DND-41 (cell line): ENCODE measurements around the gene SYCP2.
A peak's percentile ranks its signal among the peaks of the same experiment; 100 is the strongest.

Experiments
- ATAC-seq: fragments of 200-7000 bp; cut with Tn5 transposase; 3 replicates; pipeline ENCODE4 v1.9.1; 2021; ENCODE audit warnings: low read depth; ENCODE audit not compliant: insufficient read depth
- DNase-seq: peaks from one replicate; pipeline ENCODE4 v3.0.0-alpha.2; 2020
- H2AFZ ChIP-seq: 2 replicates; pipeline ENCODE4 v1.6.0; 2012; ENCODE audit warnings: low read depth, low read length
- H3K27ac ChIP-seq: 2 replicates; pipeline ENCODE4 v1.5.1; 2012; ENCODE audit warnings: low read length, inconsistent platforms
- H3K27me3 ChIP-seq: fragments of 200-600 bp; sonication (generic); 2 replicates; pipeline ENCODE4 v1.6.0; 2012; ENCODE audit warnings: low read length, mild to moderate bottlenecking, inconsistent platforms; ENCODE audit not compliant: insufficient read depth, poor library complexity
- H3K36me3 ChIP-seq: 2 replicates; pipeline ENCODE4 v1.5.1; 2012; ENCODE audit warnings: low read length, inconsistent platforms; ENCODE audit not compliant: insufficient read depth
- H3K4me1 ChIP-seq: 2 replicates; pipeline ENCODE4 v1.5.1; 2012; ENCODE audit warnings: mild to moderate bottlenecking, low read length; ENCODE audit not compliant: insufficient read depth
- H3K4me2 ChIP-seq: 2 replicates; pipeline ENCODE4 v1.6.0; 2012; ENCODE audit warnings: mild to moderate bottlenecking, moderate library complexity, low read length, inconsistent platforms; ENCODE audit not compliant: insufficient read depth
- H3K4me3 ChIP-seq, 2 experiments: fragments of 200-600 bp in 1 of 2; shearing (Covaris generic) in 1 of 2; 2 replicates each; pipeline ENCODE4 v1.5.1; 2012 to 2016; ENCODE audit warnings: inconsistent platforms in 2 of 2, low read length in 2 of 2, mild to moderate bottlenecking in 2 of 2, low read depth in 1 of 2, moderate library complexity in 1 of 2
- H3K79me2 ChIP-seq: 2 replicates; pipeline ENCODE4 v1.6.0; 2012; ENCODE audit warnings: low read length, inconsistent platforms; ENCODE audit not compliant: insufficient read depth
- H3K9ac ChIP-seq: 2 replicates; pipeline ENCODE4 v1.6.0; 2012; ENCODE audit warnings: low read depth, mild to moderate bottlenecking, inconsistent platforms, low read length, moderate library complexity
- H3K9me3 ChIP-seq: 2 replicates; pipeline ENCODE4 v1.5.1; 2012; ENCODE audit warnings: low read length, moderate library complexity, mild to moderate bottlenecking, inconsistent platforms; ENCODE audit not compliant: insufficient read depth, severe bottlenecking
- H4K20me1 ChIP-seq: 2 replicates; pipeline ENCODE4 v1.6.0; 2012; ENCODE audit warnings: low read length; ENCODE audit not compliant: insufficient read depth
- EZH2 ChIP-seq: IDR thresholded peaks from 3 replicates; pipeline ENCODE4 v1.6.1; 2012; ENCODE audit warnings: borderline replicate concordance, low read depth, mild to moderate bottlenecking, moderate library complexity, low read length, inconsistent platforms; ENCODE audit not compliant: severe bottlenecking
- TF ChIP-seq, protein P1 (sequence below): IDR thresholded peaks from 2 replicates; pipeline ENCODE4 v1.5.1; 2012; ENCODE audit warnings: borderline replicate concordance, low read length, moderate library complexity, mild to moderate bottlenecking; ENCODE audit not compliant: poor library complexity, severe bottlenecking; ENCODE audit errors: extremely low read depth

SYCP2 gene

DNA sequence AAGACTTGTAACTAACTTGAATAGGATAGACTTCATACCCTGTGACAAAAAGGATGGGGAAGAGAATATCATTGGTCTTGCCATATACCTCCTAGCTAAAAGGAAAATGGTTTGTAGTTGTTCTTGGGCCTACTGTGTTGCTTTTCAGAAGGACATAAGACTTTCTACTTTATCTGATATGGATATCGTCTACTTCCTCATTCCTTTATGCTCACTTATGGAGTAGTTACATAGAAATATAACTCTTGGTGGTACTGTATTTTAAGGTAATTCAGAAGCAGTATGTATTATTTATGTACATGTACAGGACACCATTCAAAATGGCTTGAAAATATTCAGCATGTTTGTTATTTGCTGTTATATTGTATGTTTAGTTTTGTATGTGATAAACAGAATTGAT, 14.8 kb upstream of the SYCP2 start:
- ATAC-seq (no peak), DNase-seq (no peak)
- Histone ChIP-seq H3K9me3 (no peaks in the 10 kb centered on the region), H3K36me3 (peaks cover 29% of the 10 kb centered on the region), H2AFZ (no peak overlapping the region), H3K4me2 (no peak overlapping the region), H3K27me3 (no peaks in the 10 kb centered on the region), H3K79me2 (no peaks in the 10 kb centered on the region), H4K20me1 (no peaks in the 10 kb centered on the region), H3K4me3 (no peak overlapping the region), H3K4me1 (peaks cover 19% of the 10 kb centered on the region), H3K27ac (0 out of 2 replicates have a peak overlapping the region, but pooled peaks have one; percentile 13), H3K9ac (no peak overlapping the region)
- no peak for TF ChIP-seq EZH2
- TF ChIP-seq, protein P1, sequence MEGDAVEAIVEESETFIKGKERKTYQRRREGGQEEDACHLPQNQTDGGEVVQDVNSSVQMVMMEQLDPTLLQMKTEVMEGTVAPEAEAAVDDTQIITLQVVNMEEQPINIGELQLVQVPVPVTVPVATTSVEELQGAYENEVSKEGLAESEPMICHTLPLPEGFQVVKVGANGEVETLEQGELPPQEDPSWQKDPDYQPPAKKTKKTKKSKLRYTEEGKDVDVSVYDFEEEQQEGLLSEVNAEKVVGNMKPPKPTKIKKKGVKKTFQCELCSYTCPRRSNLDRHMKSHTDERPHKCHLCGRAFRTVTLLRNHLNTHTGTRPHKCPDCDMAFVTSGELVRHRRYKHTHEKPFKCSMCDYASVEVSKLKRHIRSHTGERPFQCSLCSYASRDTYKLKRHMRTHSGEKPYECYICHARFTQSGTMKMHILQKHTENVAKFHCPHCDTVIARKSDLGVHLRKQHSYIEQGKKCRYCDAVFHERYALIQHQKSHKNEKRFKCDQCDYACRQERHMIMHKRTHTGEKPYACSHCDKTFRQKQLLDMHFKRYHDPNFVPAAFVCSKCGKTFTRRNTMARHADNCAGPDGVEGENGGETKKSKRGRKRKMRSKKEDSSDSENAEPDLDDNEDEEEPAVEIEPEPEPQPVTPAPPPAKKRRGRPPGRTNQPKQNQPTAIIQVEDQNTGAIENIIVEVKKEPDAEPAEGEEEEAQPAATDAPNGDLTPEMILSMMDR: no peak

DNA sequence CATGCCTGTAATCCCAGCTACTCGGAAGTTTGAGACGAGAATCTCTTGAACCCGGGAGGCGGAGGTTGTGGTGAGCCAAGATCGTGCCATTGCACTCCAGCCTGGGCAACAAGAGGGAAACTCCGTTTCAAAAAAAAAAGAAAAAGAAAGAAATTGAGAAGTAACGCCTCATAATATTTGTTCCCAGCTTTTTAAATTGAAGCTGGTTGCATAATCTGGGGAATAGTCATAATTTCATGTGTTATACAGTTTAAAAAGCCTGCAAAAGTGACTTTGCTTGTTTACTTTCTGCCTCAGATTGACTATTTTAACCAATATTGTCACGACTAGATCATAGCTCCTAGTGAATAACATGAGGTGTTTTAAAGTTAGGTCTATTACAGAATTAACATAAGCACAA, 13.9 kb upstream of the SYCP2 start:
- no peaks in the 10 kb centered on the region for H4K20me1 ChIP-seq
- H3K27ac ChIP-seq: no peak overlapping the region
- H3K9ac ChIP-seq: no peak overlapping the region
- H3K4me2 ChIP-seq: no peak overlapping the region
- no peak for ATAC-seq
- H2AFZ ChIP-seq: no peak overlapping the region
- H3K9me3 ChIP-seq: no peaks in the 10 kb centered on the region
- H3K4me3 ChIP-seq: no peak overlapping the region
- no peaks in the 10 kb centered on the region for H3K27me3 ChIP-seq
- H3K4me1 ChIP-seq: peaks cover 19% of the 10 kb centered on the region
- no peak for DNase-seq
- H3K36me3 ChIP-seq: peaks cover 36% of the 10 kb centered on the region
- no peaks in the 10 kb centered on the region for H3K79me2 ChIP-seq
- TF ChIP-seq, protein P1: no peak
- TF ChIP-seq EZH2: no peak

DNA sequence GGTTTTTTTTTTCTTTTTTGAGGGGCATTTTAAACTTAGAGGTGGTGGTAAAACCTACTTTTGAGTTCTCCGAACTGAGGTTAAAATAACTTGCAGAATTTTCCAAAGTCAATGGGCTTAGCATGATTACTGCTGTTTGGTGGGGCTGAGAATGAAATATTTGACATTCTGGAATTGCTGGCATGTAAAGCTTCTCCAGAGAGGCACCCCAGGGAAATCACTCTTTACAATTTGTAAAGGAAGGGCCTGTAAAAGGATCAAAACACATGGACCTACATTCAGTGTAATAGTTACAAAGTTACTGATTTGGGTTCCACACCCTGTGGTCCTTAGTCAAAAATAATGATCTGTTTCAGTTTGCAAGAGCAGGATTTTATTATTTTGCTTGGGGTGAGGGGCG, 12.3 kb upstream of the SYCP2 start:
- Histone ChIP-seq H3K4me1 (peaks cover 32% of the 10 kb centered on the region), H3K9ac (no peak overlapping the region), H3K27me3 (no peaks in the 10 kb centered on the region), H3K4me3 (no peak overlapping the region), H3K36me3 (peaks cover 40% of the 10 kb centered on the region), H3K4me2 (no peak overlapping the region), H4K20me1 (no peaks in the 10 kb centered on the region), H3K27ac (no peak overlapping the region), H3K79me2 (peaks cover 11% of the 10 kb centered on the region), H2AFZ (no peak overlapping the region), H3K9me3 (no peaks in the 10 kb centered on the region)
- ATAC-seq: no peak
- no peak for TF ChIP-seq EZH2
- TF ChIP-seq, protein P1: no peak
- DNase-seq: no peak

DNA sequence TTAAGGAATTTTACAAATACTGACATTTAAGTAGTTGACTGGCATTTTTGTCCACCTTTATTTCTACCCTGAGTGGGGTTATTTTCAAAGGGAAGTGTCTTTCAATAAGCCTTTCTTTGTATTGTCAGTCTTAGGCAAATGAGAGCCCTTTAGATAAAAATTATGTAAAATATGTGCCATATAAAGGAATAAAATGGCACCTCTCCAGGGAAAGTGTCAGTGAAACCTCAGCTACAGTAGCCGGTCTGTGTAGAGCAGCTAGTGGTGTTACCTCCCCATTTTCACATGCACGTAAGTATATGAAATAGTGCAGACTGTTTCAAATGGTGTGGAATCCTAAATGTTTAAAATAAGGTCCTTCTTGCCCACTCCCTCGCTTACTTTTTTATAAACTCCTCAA, 11.7 kb upstream of the SYCP2 start:
- ATAC-seq (no peak), DNase-seq (no peak)
- no peak overlapping the region for H3K27ac ChIP-seq
- H3K4me2 ChIP-seq: no peak overlapping the region
- no peaks in the 10 kb centered on the region for H3K9me3 ChIP-seq
- no peaks in the 10 kb centered on the region for H4K20me1 ChIP-seq
- H3K36me3 ChIP-seq: peaks cover 40% of the 10 kb centered on the region
- H3K4me3 ChIP-seq: no peak overlapping the region
- H3K9ac ChIP-seq: no peak overlapping the region
- peaks cover 32% of the 10 kb centered on the region for H3K4me1 ChIP-seq
- no peaks in the 10 kb centered on the region for H3K27me3 ChIP-seq
- TF ChIP-seq, protein P1: no peak
- no peak for TF ChIP-seq EZH2
- peaks cover 16% of the 10 kb centered on the region for H3K79me2 ChIP-seq
- no peak overlapping the region for H2AFZ ChIP-seq
